ENCODE results near the gene SHC2.
"Not testable (repeated sequence)": the region's sequence is repeated elsewhere in the genome, so short reads cannot be mapped to it uniquely, and the experiment has no call there.

The SHC2 gene

DNA sequence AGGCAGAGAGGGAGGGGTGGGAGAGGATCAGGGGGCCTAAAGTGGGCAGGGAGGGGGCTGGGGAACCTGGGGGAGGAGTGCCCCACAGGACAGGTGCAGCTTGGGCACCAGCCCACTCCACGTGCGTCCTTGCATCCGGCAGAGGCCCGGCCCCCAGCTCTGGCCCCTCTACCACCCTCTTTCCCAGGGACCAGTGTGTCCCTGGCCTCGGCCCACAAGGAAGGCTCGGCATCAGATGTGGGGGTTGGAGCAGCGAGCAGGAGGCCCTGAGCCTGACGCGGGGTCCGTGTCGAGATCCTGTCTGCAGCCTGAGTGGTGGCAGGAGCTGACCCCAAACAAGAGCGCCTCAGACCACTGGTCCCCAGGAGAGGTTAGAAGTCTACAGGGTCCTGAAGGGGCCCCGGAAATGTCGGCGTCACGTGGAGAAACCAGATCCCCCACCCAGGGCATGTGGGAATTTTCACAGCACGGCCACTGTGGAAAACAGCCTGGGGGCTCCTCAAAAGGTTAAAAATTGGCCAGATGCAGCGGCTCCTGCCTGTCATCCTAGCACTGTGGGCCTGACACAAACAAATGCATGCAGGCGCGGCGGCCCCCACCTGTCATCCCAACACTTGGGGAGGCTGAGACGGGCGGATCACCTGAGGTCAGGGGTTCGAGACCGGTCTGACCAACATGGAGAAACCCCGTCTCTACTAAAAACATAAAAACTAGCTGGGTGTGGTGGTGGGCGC, 21.5 kb downstream of the SHC2 start:
- no peaks in the 10 kb centered on the region for H3K4me1 ChIP-seq (ENCODE audit: insufficient read depth, low read length)
- peaks cover 1% of the 10 kb centered on the region for H3K36me3 ChIP-seq (ENCODE audit: insufficient read depth, low read length)
- H3K4me3 ChIP-seq (ENCODE audit: low read length): no peak overlapping the region
- no peak overlapping the region for H3K27ac ChIP-seq (ENCODE audit: low read depth, low read length)
- no peaks in the 10 kb centered on the region for H3K9me3 ChIP-seq (ENCODE audit: insufficient read depth, low read depth, low read length)
- H3K27me3 ChIP-seq (ENCODE audit: insufficient read depth, low read length): no peaks in the 10 kb centered on the region
- H3K9ac ChIP-seq (ENCODE audit: low read depth, low read length): no peak overlapping the region
- WGBS: 86% methylated on average over 27 of the region's 27 CpGs

GRCh38 chr19:438416-438958, 22.3 kb downstream of the SHC2 start:
- H3K9me3 ChIP-seq (ENCODE audit: insufficient read depth, low read depth, low read length): peaks cover 4% of the 10 kb centered on the region; the same call in 1 of the 2 replicates
- no peak overlapping the region for H3K4me3 ChIP-seq (ENCODE audit: low read length)
- H3K4me1 ChIP-seq (ENCODE audit: insufficient read depth, low read length): no peaks in the 10 kb centered on the region
- no peaks in the 10 kb centered on the region for H3K27me3 ChIP-seq (ENCODE audit: insufficient read depth, low read length)
- H3K9ac ChIP-seq (ENCODE audit: low read depth, low read length): no peak overlapping the region
- WGBS: 83% methylated on average over 27 of the region's 29 CpGs
- no peak overlapping the region for H3K27ac ChIP-seq (ENCODE audit: low read depth, low read length)
- peaks cover 5% of the 10 kb centered on the region for H3K36me3 ChIP-seq (ENCODE audit: insufficient read depth, low read length)

DNA sequence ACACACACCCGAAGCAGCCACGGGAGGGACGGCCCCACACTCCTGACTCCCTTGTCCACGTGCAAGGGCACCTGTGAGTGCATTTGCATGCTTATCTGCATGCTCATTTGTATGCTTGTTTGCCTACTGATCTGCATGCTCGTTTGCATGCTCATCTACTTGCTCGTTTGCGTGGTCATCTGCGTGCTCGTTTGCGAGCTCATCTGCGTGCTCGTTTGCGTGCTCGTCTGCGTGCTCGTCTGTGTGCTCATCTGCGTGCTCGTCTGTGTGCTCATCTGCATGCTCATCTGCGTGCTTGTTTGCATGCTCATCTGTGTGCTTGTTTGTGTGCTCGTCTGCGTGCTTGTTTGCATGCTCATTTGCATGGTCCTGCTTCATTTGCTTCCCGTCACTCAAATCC, 23.8 kb downstream of the SHC2 start:
- 93% methylated on average over 22 of the region's 22 CpGs for WGBS
- Histone ChIP-seq H3K36me3 (ENCODE audit: insufficient read depth, low read length) (peaks cover 5% of the 10 kb centered on the region), H3K4me3 (ENCODE audit: low read length) (no peak overlapping the region), H3K4me1 (ENCODE audit: insufficient read depth, low read length) (no peaks in the 10 kb centered on the region), H3K9me3 (ENCODE audit: insufficient read depth, low read depth, low read length) (peaks cover 4% of the 10 kb centered on the region; the same call in 1 of the 2 replicates), H3K9ac (ENCODE audit: low read depth, low read length) (no peak overlapping the region), H3K27me3 (ENCODE audit: insufficient read depth, low read length) (no peaks in the 10 kb centered on the region), H3K27ac (ENCODE audit: low read depth, low read length) (no peak overlapping the region)

DNA sequence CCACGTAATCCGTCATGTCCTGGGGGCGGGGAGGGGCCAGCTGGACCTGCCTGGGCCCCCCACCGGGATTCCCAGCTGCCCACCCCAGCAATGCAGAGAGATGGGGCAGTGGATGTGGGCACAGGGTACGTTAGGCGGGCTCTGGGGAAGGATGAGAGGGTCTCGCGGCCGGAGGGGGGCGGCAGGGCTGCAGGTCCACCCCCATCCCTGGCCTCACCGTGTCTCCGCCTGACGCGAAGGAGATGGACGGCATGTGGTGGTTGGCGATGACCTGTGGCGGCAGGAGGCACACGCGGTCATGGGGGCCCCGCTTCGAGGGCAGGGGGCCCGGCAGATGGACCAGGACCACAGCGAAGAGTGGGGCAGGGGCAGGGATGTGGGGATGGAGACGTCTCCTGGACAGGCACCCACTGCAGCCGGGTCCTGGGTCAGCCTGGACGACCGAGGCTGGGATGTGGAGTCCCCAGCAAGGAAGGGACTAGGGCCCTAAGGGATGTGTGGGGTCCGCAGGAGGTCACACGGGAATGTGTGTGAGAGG, 24.4 kb downstream of the SHC2 start:
- peaks cover 4% of the 10 kb centered on the region; the same call in 1 of the 2 replicates for H3K9me3 ChIP-seq (ENCODE audit: insufficient read depth, low read depth, low read length)
- no peaks in the 10 kb centered on the region for H3K27me3 ChIP-seq (ENCODE audit: insufficient read depth, low read length)
- WGBS: 92% methylated on average over 27 of the region's 29 CpGs
- no peaks in the 10 kb centered on the region for H3K4me1 ChIP-seq (ENCODE audit: insufficient read depth, low read length)
- H3K9ac ChIP-seq (ENCODE audit: low read depth, low read length): no peak overlapping the region
- no peak overlapping the region for H3K27ac ChIP-seq (ENCODE audit: low read depth, low read length)
- no peak overlapping the region for H3K4me3 ChIP-seq (ENCODE audit: low read length)
- peaks cover 5% of the 10 kb centered on the region for H3K36me3 ChIP-seq (ENCODE audit: insufficient read depth, low read length)

- Histone ChIP-seq H3K4me1 (ENCODE audit: insufficient read depth, low read length) (no peaks in the 10 kb centered on the region), H3K27ac (ENCODE audit: low read depth, low read length) (no peak overlapping the region), H3K9me3 (ENCODE audit: insufficient read depth, low read depth, low read length) (peaks cover 4% of the 10 kb centered on the region; the same call in 1 of the 2 replicates), H3K4me3 (ENCODE audit: low read length) (no peak overlapping the region), H3K27me3 (ENCODE audit: insufficient read depth, low read length) (no peaks in the 10 kb centered on the region), H3K36me3 (ENCODE audit: insufficient read depth, low read length) (peaks cover 5% of the 10 kb centered on the region), H3K9ac (ENCODE audit: low read depth, low read length) (no peak overlapping the region)
- WGBS: 88% methylated on average over 33 of the region's 33 CpGs
These were observed 25.0 kb downstream of the SHC2 start for GRCh38 chr19:435707-436412.

DNA sequence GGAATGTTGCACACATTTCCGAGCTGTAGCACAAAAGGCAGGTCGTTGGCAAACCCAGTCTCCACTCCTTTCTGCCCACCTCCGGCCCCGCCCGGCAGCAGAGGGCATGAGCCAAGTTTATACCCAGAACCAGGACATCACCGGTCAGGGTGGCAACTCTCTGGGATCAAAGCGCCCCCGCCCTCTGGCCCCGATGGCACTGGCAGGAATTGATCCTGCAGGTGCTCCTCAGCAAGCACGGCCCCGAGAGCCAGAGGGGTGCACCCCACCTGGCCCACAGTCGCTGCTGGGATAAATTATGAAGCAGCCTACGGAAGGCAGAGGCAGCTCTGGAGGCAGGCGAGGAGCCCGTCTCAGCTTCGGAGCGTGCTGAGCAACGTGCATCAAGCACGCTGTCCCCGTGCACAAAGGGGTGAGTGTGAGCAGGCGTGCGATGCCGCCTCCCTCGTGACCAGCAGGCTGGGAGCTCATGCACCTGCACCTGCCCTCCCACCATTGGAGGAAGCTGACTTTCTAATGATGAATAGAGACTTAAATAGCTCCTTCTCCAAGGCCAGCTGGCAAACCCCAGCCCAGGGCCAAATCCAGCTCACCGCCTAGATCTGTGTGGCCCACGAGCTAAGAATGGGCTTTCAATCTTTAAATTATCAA, 25.7 kb downstream of the SHC2 start:
- Histone ChIP-seq H3K4me1 (ENCODE audit: insufficient read depth, low read length) (no peaks in the 10 kb centered on the region), H3K27me3 (ENCODE audit: insufficient read depth, low read length) (no peaks in the 10 kb centered on the region), H3K9ac (ENCODE audit: low read depth, low read length) (no peak overlapping the region), H3K36me3 (ENCODE audit: insufficient read depth, low read length) (peaks cover 5% of the 10 kb centered on the region), H3K9me3 (ENCODE audit: insufficient read depth, low read depth, low read length) (peaks cover 4% of the 10 kb centered on the region; the same call in 1 of the 2 replicates), H3K27ac (ENCODE audit: low read depth, low read length) (no peak overlapping the region), H3K4me3 (ENCODE audit: low read length) (no peak overlapping the region)
- WGBS: 92% methylated on average over 26 of the region's 26 CpGs

- Histone ChIP-seq H3K36me3 (ENCODE audit: insufficient read depth, low read length) (peaks cover 5% of the 10 kb centered on the region), H3K4me1 (ENCODE audit: insufficient read depth, low read length) (no peaks in the 10 kb centered on the region), H3K9me3 (ENCODE audit: insufficient read depth, low read depth, low read length) (peaks cover 4% of the 10 kb centered on the region; the same call in 1 of the 2 replicates), H3K9ac (ENCODE audit: low read depth, low read length) (no peak overlapping the region), H3K4me3 (ENCODE audit: low read length) (no peak overlapping the region), H3K27ac (ENCODE audit: low read depth, low read length) (no peak overlapping the region), H3K27me3 (ENCODE audit: insufficient read depth, low read length) (no peaks in the 10 kb centered on the region)
- 91% methylated on average over 22 of the region's 22 CpGs for WGBS
These were observed 26.5 kb downstream of the SHC2 start for GRCh38 chr19:434152-434960.

DNA sequence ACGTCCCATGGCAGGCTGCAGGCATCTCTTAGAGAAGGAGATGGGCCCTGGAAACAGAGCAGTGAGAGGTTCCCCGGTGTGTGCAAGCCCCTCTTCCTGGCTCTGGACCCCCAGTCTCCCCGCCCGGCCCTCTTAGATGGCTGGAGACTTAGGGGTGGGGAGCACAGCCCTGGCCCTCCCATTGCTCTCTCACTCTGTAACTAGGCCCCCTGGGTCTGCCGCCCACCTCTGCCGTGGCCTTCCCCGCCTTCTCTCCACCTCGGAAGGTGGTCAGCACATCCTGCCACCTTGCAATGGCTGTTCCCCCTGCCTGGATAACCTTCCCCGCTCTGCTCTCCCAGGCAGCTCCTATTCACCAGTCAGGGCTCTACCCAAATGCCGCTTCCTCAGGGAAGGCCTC, 30.1 kb downstream of the SHC2 start:
- WGBS: 95% methylated on average over 10 of the region's 10 CpGs
- peaks cover 4% of the 10 kb centered on the region; the same call in 1 of the 2 replicates for H3K9me3 ChIP-seq (ENCODE audit: insufficient read depth, low read depth, low read length)

DNA sequence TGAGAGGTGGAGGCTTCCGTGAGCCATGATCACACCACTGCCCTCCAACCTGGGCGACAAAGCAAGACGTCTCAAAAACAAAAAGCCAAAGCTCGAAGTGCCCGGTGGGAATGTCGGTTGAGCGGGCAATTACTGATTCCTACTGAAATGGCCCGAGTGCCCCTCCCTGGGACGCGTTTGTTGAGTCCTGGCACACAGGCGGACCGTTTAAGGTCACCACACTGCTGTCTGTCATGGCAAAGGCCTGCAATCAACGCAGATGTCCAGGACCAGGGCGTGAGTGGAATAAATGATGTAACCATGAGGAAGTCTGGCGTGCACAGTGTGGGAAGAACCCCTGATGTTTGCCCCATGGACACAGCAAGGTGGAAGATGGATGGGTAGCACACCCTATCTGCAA, 32.7 kb downstream of the SHC2 start:
- no peaks in the 10 kb centered on the region for H3K27me3 ChIP-seq (ENCODE audit: insufficient read depth, low read length)
- H3K36me3 ChIP-seq (ENCODE audit: insufficient read depth, low read length): no peaks in the 10 kb centered on the region
- H3K27ac ChIP-seq (ENCODE audit: low read depth, low read length): no peak overlapping the region
- WGBS: 93% methylated on average over 15 of the region's 15 CpGs
- H3K9me3 ChIP-seq (ENCODE audit: insufficient read depth, low read depth, low read length): no peaks in the 10 kb centered on the region
- H3K9ac ChIP-seq (ENCODE audit: low read depth, low read length): no peak overlapping the region; the same call in 1 of the 2 replicates
- H3K4me3 ChIP-seq (ENCODE audit: low read length): no peak overlapping the region
- no peaks in the 10 kb centered on the region for H3K4me1 ChIP-seq (ENCODE audit: insufficient read depth, low read length)

More for the DNA sequence above, 30.1 kb downstream of the SHC2 start:
- Histone ChIP-seq H3K4me1 (ENCODE audit: insufficient read depth, low read length) (no peaks in the 10 kb centered on the region), H3K9ac (ENCODE audit: low read depth, low read length) (no peak overlapping the region), H3K4me3 (ENCODE audit: low read length) (no peak overlapping the region), H3K27me3 (ENCODE audit: insufficient read depth, low read length) (no peaks in the 10 kb centered on the region), H3K36me3 (ENCODE audit: insufficient read depth, low read length) (peaks cover 5% of the 10 kb centered on the region), H3K27ac (ENCODE audit: low read depth, low read length) (no peak overlapping the region)

- H3K27ac ChIP-seq (ENCODE audit: low read depth, low read length); H3K4me3 ChIP-seq (ENCODE audit: low read length); H3K9me3 ChIP-seq (ENCODE audit: insufficient read depth, low read depth, low read length); H3K9ac ChIP-seq (ENCODE audit: low read depth, low read length); H3K36me3 ChIP-seq (ENCODE audit: insufficient read depth, low read length); H3K4me1 ChIP-seq (ENCODE audit: insufficient read depth, low read length); H3K27me3 ChIP-seq (ENCODE audit: insufficient read depth, low read length): not testable (repeated sequence)
- WGBS: 93% methylated on average over 19 of the region's 19 CpGs
These were observed 33.2 kb downstream of the SHC2 start for GRCh38 chr19:427675-428074.
